ENCODE measurements around the gene CHRM2. TPM values are rescaled to one million over a fixed set of nuclear protein-coding genes. Genes with fewer than 3 reads are reported as not detected.

Gene CHRM2
- total and polyA plus RNA-seq, 4 donors: 0.61 to 0.83 (median 0.70) TPM

- Histone ChIP-seq H3K27ac (ENCODE audit: low read depth in 1 of 2, low read length in 1 of 2) (peak overlapping the region in 1 of 2 donors; percentile 83), H3K9me3 (ENCODE audit: control insufficient read depth in 4 of 4, insufficient read depth in 3 of 4, low read length in 3 of 4) (no peaks in the 10 kb centered on the region), H3K4me3 (no peak overlapping the region), H3K9ac (ENCODE audit: insufficient read depth in 1 of 2, low read length in 2 of 2) (no peak overlapping the region), H3K4me1 (ENCODE audit: control insufficient read depth in 5 of 5, insufficient read depth in 5 of 5, low read length in 5 of 5) (peaks cover 0 to 18% (median 0%) of the 10 kb centered on the region in 5 donors), H3K36me3 (ENCODE audit: control insufficient read depth in 4 of 4, insufficient read depth in 4 of 4, low read length in 4 of 4) (no peaks in the 10 kb centered on the region), H3K27me3 (ENCODE audit: control insufficient read depth in 3 of 3, insufficient read depth in 3 of 3, low read length in 2 of 3) (no peaks in the 10 kb centered on the region)
- ATAC-seq (ENCODE audit: insufficient read depth, low FRiP score) (no peak), DNase-seq (no peak)
- no peak for TF ChIP-seq CTCF (IDR thresholded peaks at IDR 0.05; ENCODE audit: control extremely low read depth, extremely low read depth)
- WGBS, 2 donors: 91 to 93% methylated on average over 1 of the region's 1 CpG
These were observed 18.9 kb downstream of the CHRM2 start for GRCh38 chr7:136887317-136887716.

DNA sequence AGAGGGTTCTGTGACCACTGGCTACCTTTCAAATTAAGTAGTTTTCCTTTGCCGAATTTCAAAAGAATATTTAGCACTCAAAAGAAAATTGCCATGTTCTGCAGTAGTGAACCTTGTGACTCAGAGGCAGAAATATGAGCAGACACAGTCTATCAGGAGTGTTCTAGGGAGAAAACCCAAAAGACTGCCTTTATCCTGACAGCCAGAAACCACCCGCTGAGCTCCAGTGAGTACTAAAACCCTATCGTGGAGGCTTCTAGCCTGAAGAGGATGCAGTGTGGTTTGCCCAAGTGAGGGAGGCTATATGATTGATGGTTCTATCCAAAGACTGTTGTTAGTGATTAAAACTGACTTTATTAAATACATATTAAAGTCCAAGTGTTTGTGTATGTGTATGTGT is 21.9 kb downstream of the CHRM2 start:
- Histone ChIP-seq H3K9me3 (ENCODE audit: control insufficient read depth in 4 of 4, insufficient read depth in 3 of 4, low read length in 3 of 4) (no peaks in the 10 kb centered on the region), H3K27me3 (ENCODE audit: control insufficient read depth in 3 of 3, insufficient read depth in 3 of 3, low read length in 2 of 3) (no peaks in the 10 kb centered on the region), H3K9ac (ENCODE audit: insufficient read depth in 1 of 2, low read length in 2 of 2) (no peak overlapping the region), H3K36me3 (ENCODE audit: control insufficient read depth in 4 of 4, insufficient read depth in 4 of 4, low read length in 4 of 4) (no peaks in the 10 kb centered on the region), H3K27ac (ENCODE audit: low read depth in 1 of 2, low read length in 1 of 2) (peak overlapping the region in 1 of 2 donors; percentile 6), H3K4me3 (no peak overlapping the region), H3K4me1 (ENCODE audit: control insufficient read depth in 5 of 5, insufficient read depth in 5 of 5, low read length in 5 of 5) (peaks cover 0 to 6% (median 0%) of the 10 kb centered on the region in 5 donors)
- TF ChIP-seq CTCF (IDR thresholded peaks at IDR 0.05; ENCODE audit: control extremely low read depth, extremely low read depth): no peak
- DNase-seq (no peak), ATAC-seq (ENCODE audit: insufficient read depth, low FRiP score) (no peak)
- 40 to 50% methylated on average over 3 of the region's 3 CpGs for WGBS, 2 donors

DNA sequence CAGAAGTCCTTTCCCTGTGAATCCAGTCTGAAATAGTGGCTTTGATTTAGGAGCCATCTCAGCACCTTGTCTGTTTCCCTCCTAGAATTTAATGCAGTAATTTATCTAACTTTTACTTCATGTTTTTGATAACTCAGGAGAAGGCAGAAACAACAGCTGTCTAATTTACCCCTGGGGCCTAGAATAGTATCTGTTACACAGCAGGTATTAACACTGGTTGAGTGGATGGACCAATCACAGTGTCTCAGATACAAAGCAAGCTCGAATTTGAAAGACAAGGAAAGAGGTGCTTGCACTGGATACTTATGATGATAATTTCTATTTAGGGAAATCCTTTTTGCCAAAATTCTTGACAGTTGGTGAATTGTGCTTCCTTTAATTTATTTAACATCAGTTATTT is 23.4 kb downstream of the CHRM2 start:
- Histone ChIP-seq H3K27ac (ENCODE audit: low read depth in 1 of 2, low read length in 1 of 2) (peak overlapping the region in 1 of 2 donors; percentile 60), H3K27me3 (ENCODE audit: control insufficient read depth in 3 of 3, insufficient read depth in 3 of 3, low read length in 2 of 3) (no peaks in the 10 kb centered on the region), H3K4me1 (ENCODE audit: control insufficient read depth in 5 of 5, insufficient read depth in 5 of 5, low read length in 5 of 5) (peaks cover 0 to 9% (median 0%) of the 10 kb centered on the region in 5 donors), H3K9me3 (ENCODE audit: control insufficient read depth in 4 of 4, insufficient read depth in 3 of 4, low read length in 3 of 4) (no peaks in the 10 kb centered on the region), H3K4me3 (no peak overlapping the region), H3K36me3 (ENCODE audit: control insufficient read depth in 4 of 4, insufficient read depth in 4 of 4, low read length in 4 of 4) (no peaks in the 10 kb centered on the region), H3K9ac (ENCODE audit: insufficient read depth in 1 of 2, low read length in 2 of 2) (no peak overlapping the region)
- no peak for TF ChIP-seq CTCF (IDR thresholded peaks at IDR 0.05; ENCODE audit: control extremely low read depth, extremely low read depth)
- ATAC-seq (ENCODE audit: insufficient read depth, low FRiP score) (no peak), DNase-seq (no peak)
- WGBS, 2 donors: 51 to 70% methylated on average over 1 of the region's 1 CpG

DNA sequence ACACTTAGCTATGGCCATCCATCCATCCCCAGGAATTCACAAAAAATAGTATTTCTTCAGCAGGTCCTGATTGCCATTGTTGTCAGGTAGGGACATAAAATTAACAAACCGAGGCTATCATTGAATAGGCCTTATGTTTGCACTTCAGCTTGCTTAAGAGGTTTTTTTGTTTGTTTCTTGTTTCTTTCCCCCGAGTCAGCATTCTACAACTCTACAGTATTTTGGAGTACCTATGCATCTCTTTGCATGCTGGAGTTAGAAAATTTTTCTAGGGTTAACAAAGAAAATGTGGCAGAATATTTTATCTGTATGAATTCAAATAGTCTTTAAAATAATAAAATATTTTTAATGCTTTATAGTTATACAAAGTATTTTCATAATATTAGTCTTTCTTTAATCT is 26.3 kb downstream of the CHRM2 start:
- Histone ChIP-seq H3K27ac (ENCODE audit: low read depth in 1 of 2, low read length in 1 of 2) (no peak overlapping the region), H3K27me3 (ENCODE audit: control insufficient read depth in 3 of 3, insufficient read depth in 3 of 3, low read length in 2 of 3) (no peaks in the 10 kb centered on the region), H3K4me1 (ENCODE audit: control insufficient read depth in 5 of 5, insufficient read depth in 5 of 5, low read length in 5 of 5) (peaks cover 0 to 12% (median 0%) of the 10 kb centered on the region in 5 donors), H3K9ac (ENCODE audit: insufficient read depth in 1 of 2, low read length in 2 of 2) (no peak overlapping the region), H3K4me3 (no peak overlapping the region), H3K9me3 (ENCODE audit: control insufficient read depth in 4 of 4, insufficient read depth in 3 of 4, low read length in 3 of 4) (no peaks in the 10 kb centered on the region), H3K36me3 (ENCODE audit: control insufficient read depth in 4 of 4, insufficient read depth in 4 of 4, low read length in 4 of 4) (no peaks in the 10 kb centered on the region)
- DNase-seq (no peak), ATAC-seq (ENCODE audit: insufficient read depth, low FRiP score) (no peak)
- TF ChIP-seq CTCF (IDR thresholded peaks at IDR 0.05; ENCODE audit: control extremely low read depth, extremely low read depth): no peak
- WGBS, 2 donors: 65 to 78% methylated on average over 2 of the region's 2 CpGs
